ENCODE results near the gene NACAD.

NACAD gene

DNA sequence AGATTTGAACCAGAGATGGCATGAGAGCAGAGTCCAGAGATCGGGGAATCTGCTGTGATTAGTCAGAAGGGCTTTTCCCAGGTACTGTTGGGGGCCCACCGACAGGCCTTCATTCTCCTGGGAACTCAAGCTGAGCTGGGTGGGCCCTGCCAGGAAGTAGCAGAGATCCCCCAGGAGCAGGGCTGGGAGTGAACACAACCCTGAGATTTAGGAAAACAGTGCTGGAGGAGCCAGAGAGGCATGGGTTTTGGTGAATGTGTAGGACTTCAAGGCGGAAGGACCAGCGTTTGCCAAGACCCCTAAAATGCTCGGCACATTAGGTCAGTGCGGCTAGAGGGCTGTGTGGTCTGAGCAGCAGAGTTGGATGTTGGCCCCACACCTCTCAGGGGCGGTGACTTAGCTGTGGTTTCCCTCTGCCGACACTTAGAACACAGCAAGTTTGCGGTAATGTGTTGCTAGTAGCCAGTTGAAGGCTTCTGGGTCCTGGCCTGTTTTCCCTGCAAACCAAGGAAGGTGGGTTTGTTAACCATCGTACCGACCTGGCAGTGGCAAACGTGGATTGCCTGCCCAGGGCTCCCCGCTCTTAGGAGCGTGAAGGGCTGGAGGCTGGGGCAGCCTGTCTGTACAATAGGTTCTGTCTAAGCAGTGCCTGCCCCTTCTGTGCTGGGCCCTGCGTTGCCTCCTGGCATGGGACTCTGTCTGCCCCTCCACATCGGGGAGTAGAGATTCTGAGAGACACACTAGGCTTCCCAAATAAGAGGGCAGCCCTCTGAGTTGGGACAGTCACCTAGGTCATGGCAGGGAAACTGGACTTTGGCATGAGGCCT is 14.0 kb downstream of the NACAD start:
- Histone ChIP-seq H3K4me1 (ENCODE audit: control insufficient read depth, insufficient read depth, low read length) (no peaks in the 10 kb centered on the region), H3K27me3 (ENCODE audit: control insufficient read depth, insufficient read depth, low read length, poor library complexity, severe bottlenecking) (no peaks in the 10 kb centered on the region), H3K36me3 (ENCODE audit: control insufficient read depth, insufficient read depth, low read length) (peaks cover 3% of the 10 kb centered on the region), H3K4me3 (ENCODE audit: insufficient read depth, low read depth, low read length) (no peak overlapping the region), H3K27ac (ENCODE audit: insufficient read depth, low read depth, low read length, poor library complexity, severe bottlenecking) (no peak overlapping the region), H3K9me3 (ENCODE audit: control insufficient read depth, low read length) (no peaks in the 10 kb centered on the region)
- 91% methylated on average over 16 of the region's 16 CpGs for WGBS, 2 experiments

DNA sequence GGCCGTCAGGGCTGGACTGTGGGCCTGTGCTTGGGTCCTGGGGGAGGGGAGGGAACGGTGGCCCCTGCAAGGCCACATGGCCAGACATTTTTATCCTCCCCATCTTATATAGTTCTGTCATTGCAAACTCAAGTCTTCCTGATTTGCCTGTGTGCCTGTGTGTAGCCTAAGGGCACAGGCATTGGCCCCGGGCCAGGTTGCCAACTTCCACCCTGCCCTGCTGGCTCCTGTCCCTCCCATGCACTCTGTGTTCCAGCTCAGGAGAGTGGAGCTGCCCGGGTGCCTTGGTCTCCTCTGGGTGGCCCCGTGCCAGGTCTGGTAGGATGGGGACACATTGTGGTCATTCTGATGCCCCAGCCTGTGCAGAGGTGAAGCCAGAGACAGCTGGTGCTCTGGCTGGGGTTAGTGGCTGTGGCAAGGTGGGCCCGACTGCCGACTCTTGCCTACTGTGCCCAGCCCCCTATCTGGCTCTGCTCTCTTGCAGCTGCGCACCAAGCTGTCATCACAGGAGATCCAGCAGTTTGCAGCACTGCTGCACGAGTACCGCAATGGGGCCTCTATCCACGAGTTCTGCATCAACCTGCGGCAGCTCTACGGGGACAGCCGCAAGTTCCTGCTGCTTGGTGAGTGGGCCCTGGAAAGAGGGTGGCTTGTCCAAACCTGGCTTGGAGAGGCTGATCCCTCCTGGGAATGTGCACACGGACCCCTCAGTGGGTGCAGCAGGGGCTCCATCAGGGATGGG is 14.8 kb downstream of the NACAD start:
- 93 to 95% methylated on average over 14 to 15 of the region's 15 CpGs for WGBS, 2 experiments
- peaks cover 3% of the 10 kb centered on the region for H3K36me3 ChIP-seq (ENCODE audit: control insufficient read depth, insufficient read depth, low read length)
- no peaks in the 10 kb centered on the region for H3K9me3 ChIP-seq (ENCODE audit: control insufficient read depth, low read length)
- H3K4me1 ChIP-seq (ENCODE audit: control insufficient read depth, insufficient read depth, low read length): no peaks in the 10 kb centered on the region
- no peak overlapping the region for H3K27ac ChIP-seq (ENCODE audit: insufficient read depth, low read depth, low read length, poor library complexity, severe bottlenecking)
- no peak overlapping the region for H3K4me3 ChIP-seq (ENCODE audit: insufficient read depth, low read depth, low read length)
- H3K27me3 ChIP-seq (ENCODE audit: control insufficient read depth, insufficient read depth, low read length, poor library complexity, severe bottlenecking): no peaks in the 10 kb centered on the region

DNA sequence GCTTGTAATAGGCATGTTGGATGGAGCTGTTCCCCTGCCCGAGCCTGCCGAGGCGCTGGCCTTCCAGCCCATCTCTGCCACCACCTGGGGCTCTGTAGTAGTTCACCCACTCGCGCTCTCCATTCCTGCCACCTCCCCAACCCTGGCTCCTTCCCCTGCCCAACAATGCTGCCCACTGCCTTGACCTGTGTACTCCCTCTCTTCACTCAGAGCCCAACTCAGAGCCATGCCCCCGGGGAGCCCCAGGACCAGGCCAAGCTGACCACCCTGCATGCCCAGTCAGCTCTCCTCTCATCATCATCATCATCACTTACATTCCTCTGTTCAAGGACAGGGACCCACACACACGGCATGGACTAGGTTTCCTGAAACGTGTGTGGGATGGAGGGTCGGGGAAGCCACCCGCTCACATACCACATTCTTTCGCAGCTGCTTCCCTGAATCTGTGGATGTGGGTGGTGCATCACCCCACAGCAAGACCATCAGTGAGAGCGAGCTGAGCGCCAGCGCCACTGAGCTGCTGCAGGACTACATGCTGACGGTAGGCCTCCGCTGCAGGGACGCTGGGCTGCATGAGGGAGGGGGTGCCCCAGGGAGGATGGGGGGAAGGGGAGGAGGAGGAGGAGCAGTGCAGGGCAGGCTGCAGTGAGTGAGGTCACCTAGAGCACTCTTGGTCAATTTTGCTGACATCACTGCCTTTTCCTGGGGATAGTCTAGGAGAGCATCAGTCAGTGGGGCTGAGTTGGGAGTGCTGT is 15.6 kb downstream of the NACAD start:
- Histone ChIP-seq H3K27ac (ENCODE audit: insufficient read depth, low read depth, low read length, poor library complexity, severe bottlenecking) (no peak overlapping the region), H3K27me3 (ENCODE audit: control insufficient read depth, insufficient read depth, low read length, poor library complexity, severe bottlenecking) (no peaks in the 10 kb centered on the region), H3K36me3 (ENCODE audit: control insufficient read depth, insufficient read depth, low read length) (peaks cover 3% of the 10 kb centered on the region), H3K9me3 (ENCODE audit: control insufficient read depth, low read length) (no peaks in the 10 kb centered on the region), H3K4me3 (ENCODE audit: insufficient read depth, low read depth, low read length) (no peak overlapping the region), H3K4me1 (ENCODE audit: control insufficient read depth, insufficient read depth, low read length) (no peaks in the 10 kb centered on the region)
- 86 to 87% methylated on average over 17 of the region's 17 CpGs for WGBS, 2 experiments

DNA sequence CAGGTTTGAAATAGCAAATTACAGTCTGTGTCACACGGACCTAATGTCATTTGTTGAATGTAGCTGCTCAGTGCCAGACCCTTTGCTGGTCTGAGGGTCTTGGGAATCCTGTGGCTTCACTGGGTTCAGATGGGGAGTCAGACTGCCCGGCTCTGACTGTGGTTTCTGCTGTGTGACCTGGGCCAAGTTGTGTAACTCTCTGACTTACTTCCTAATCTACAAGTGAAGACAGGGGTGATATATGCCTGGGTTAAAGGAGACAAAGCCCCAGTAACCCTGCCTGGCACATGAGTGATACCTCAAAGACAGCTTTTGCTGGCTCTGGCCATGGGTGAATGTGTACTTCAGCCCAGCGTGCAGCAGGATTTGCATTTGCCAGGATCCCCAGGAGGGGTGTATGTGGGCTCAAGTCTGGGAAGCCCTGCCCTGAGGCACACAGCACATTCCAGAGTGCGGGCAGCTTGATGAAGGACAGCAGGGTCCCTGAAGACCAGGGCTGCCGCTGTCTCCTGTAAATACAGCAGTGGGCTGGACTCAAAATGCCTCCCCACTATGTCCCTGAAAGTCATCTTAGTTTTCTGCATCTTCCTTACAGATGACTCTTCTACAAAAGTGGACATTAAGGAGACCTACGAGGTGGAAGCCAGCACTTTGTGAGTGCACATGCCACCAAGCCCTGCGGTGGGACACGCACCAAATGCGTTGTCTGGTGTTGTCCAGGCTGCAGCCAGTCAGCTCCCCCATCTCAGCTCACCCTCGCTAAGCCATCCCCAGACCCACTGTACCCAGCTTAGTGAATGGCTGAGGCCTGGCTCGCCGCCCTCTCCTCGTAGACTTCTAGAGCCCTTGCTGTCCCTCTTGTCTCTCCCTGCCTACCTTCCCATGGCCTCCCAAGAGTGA is 16.4 kb downstream of the NACAD start:
- H3K36me3 ChIP-seq (ENCODE audit: control insufficient read depth, insufficient read depth, low read length): peaks cover 3% of the 10 kb centered on the region
- 86 to 91% methylated on average over 13 of the region's 13 CpGs for WGBS, 2 experiments
- H3K9me3 ChIP-seq (ENCODE audit: control insufficient read depth, low read length): no peaks in the 10 kb centered on the region
- no peak overlapping the region for H3K27ac ChIP-seq (ENCODE audit: insufficient read depth, low read depth, low read length, poor library complexity, severe bottlenecking)
- H3K27me3 ChIP-seq (ENCODE audit: control insufficient read depth, insufficient read depth, low read length, poor library complexity, severe bottlenecking): no peaks in the 10 kb centered on the region
- H3K4me1 ChIP-seq (ENCODE audit: control insufficient read depth, insufficient read depth, low read length): no peaks in the 10 kb centered on the region
- no peak overlapping the region for H3K4me3 ChIP-seq (ENCODE audit: insufficient read depth, low read depth, low read length)

DNA sequence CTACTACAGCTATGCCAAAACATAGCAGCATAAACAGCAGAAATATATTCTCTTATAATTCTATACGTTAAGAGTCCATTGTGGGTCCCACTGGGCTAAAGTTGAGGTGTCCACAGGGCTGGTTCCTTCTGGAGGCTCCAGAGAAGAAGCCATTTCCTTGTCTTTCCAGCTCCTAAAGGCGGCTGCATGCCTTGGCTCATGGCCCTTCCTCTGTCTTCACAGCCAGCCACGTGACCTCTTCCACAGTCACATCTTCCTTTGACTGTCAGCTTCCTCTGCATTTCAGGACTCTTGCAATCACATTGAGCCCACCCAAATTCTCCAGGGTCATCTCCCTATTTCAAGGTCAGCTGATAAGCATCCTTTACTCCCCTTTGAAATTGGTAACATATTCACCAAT is 17.2 kb downstream of the NACAD start:
- H3K36me3 ChIP-seq (ENCODE audit: control insufficient read depth, insufficient read depth, low read length): peaks cover 3% of the 10 kb centered on the region
- H3K27ac ChIP-seq (ENCODE audit: insufficient read depth, low read depth, low read length, poor library complexity, severe bottlenecking): no peak overlapping the region
- no peaks in the 10 kb centered on the region for H3K4me1 ChIP-seq (ENCODE audit: control insufficient read depth, insufficient read depth, low read length)
- no peaks in the 10 kb centered on the region for H3K9me3 ChIP-seq (ENCODE audit: control insufficient read depth, low read length)
- H3K4me3 ChIP-seq (ENCODE audit: insufficient read depth, low read depth, low read length): no peak overlapping the region
- no peaks in the 10 kb centered on the region for H3K27me3 ChIP-seq (ENCODE audit: control insufficient read depth, insufficient read depth, low read length, poor library complexity, severe bottlenecking)
- WGBS, 2 experiments: 89 to 92% methylated on average over 3 of the region's 3 CpGs

DNA sequence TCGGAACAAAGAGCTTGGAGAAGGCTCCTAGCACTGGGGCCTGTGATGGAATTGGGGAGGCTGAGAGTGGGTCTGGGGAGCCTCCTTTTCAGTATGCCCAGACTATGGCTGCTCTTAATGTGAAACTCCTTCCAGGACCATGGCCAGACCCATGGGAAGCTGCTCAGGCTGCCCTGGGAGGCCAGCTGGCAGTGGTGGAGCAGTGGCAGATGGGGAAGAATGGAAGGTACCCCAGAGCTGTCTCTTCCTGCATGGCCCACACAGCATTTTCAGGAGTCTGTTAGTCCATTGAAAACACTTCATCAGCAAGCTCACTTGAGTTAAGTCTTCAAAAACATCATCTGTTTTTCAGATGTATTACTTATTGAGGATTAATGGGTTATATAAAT is 18.5 kb downstream of the NACAD start:
- WGBS, 2 experiments: 89 to 94% methylated on average over 1 of the region's 1 CpG
- no peaks in the 10 kb centered on the region for H3K36me3 ChIP-seq (ENCODE audit: control insufficient read depth, insufficient read depth, low read length)
- no peak overlapping the region for H3K4me3 ChIP-seq (ENCODE audit: insufficient read depth, low read depth, low read length)

DNA sequence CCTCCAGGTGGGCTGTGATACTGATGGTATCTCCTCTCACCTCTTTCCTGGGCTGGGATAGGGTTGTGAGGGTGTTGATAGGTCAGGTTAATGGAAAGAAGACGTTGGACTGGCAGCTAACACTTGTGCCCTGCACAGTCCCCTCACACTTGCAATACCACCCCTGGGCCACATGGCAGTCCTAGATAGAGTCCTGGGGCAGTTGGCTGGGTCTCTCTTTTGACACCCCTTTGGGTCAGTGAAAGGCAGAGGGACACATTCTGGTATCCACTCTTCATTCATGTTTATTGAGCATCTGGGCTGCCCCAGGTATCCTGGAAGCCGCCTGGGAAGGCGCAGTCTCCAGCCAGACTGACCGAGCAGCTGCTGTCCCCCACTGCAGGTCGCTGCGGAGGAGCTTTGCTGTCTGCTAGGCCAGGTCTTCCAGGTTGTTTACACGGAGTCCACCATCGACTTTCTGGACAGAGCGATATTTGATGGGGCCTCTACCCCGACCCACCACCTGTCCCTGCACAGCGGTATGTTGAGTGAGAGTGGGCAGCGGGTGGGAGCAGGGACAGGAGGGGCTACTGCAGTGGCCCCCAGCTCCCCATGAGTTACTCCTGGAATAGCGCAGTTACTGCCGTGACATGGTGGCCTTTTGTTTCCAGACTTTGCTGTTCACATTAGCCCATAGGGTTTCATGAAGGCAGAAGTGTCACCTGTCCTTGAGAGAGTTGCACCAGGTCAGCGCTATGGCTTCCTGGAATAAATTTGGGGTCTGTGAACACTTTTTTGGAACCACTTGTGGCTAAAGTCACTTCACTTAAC is 19.1 kb downstream of the NACAD start:
- H3K36me3 ChIP-seq (ENCODE audit: control insufficient read depth, insufficient read depth, low read length): peaks cover under 1% of the 10 kb centered on the region
- H3K4me1 ChIP-seq (ENCODE audit: control insufficient read depth, insufficient read depth, low read length): no peaks in the 10 kb centered on the region
- H3K27me3 ChIP-seq (ENCODE audit: control insufficient read depth, insufficient read depth, low read length, poor library complexity, severe bottlenecking): no peaks in the 10 kb centered on the region
- WGBS, 2 experiments: 95 to 98% methylated on average over 14 to 15 of the region's 15 CpGs
- H3K9me3 ChIP-seq (ENCODE audit: control insufficient read depth, low read length): no peaks in the 10 kb centered on the region
- H3K27ac ChIP-seq (ENCODE audit: insufficient read depth, low read depth, low read length, poor library complexity, severe bottlenecking): no peak overlapping the region
- H3K4me3 ChIP-seq (ENCODE audit: insufficient read depth, low read depth, low read length): no peak overlapping the region

More for the DNA sequence above, 18.5 kb downstream of the NACAD start:
- H3K4me1 ChIP-seq (ENCODE audit: control insufficient read depth, insufficient read depth, low read length): no peaks in the 10 kb centered on the region
- no peaks in the 10 kb centered on the region for H3K27me3 ChIP-seq (ENCODE audit: control insufficient read depth, insufficient read depth, low read length, poor library complexity, severe bottlenecking)
- H3K9me3 ChIP-seq (ENCODE audit: control insufficient read depth, low read length): no peaks in the 10 kb centered on the region
- no peak overlapping the region for H3K27ac ChIP-seq (ENCODE audit: insufficient read depth, low read depth, low read length, poor library complexity, severe bottlenecking)

DNA sequence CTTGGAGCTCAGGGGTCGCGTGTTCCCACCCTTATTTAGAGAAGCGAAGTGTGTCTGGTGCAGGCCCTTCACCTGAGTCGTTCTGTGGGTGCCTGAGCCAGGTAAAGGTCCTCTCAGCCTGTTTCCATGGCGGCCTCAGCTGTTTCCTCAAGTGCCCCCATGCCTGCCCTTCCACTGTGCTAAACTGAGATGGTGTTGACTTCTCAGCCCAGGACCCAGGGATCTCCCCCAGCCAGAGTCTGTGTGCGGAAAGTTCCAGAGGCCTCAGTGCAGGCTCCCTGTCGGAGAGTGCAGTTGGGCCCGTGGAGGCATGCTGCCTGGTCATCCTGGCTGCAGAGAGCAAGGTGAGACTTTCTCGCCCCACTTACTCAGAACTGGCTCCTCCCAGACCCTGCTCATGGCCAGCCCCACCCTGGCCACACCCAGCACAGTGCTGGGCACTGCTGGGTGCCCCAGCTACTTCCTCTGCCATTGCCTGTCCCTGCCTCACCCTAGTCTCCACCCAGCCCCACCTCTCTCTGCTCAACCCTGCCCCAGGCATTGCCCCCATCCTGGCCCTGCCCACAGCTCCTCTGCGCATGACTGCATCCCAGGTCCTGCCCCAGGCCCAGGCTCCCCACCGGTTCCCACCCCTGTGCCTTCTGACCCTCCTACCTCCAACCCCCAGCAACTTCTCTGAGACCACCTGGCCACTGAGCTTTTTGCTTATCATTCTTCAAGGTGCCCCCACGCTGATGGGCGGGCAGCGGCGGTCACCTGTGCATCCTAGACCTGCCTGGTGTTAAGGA is 20.3 kb downstream of the NACAD start:
- H3K4me3 ChIP-seq (ENCODE audit: insufficient read depth, low read depth, low read length): no peak overlapping the region
- H3K9me3 ChIP-seq (ENCODE audit: control insufficient read depth, low read length): no peaks in the 10 kb centered on the region
- H3K4me1 ChIP-seq (ENCODE audit: control insufficient read depth, insufficient read depth, low read length): no peaks in the 10 kb centered on the region
- no peak overlapping the region for H3K27ac ChIP-seq (ENCODE audit: insufficient read depth, low read depth, low read length, poor library complexity, severe bottlenecking)
- H3K36me3 ChIP-seq (ENCODE audit: control insufficient read depth, insufficient read depth, low read length): peaks cover 10% of the 10 kb centered on the region
- WGBS, 2 experiments: 93 to 97% methylated on average over 15 of the region's 15 CpGs
- no peaks in the 10 kb centered on the region for H3K27me3 ChIP-seq (ENCODE audit: control insufficient read depth, insufficient read depth, low read length, poor library complexity, severe bottlenecking)

Measured in ectodermal cell (in vitro differentiated cells).